Stimulated activated CD4-positive, alpha-beta T cell treated with anti-CD3 and anti-CD28 coated beads, Interleukin-15, amount 100 ng/mL, for 1 hour (primary cell): Measurements from ENCODE around the gene SDE2.

Source experiments
- DNase-seq, 2 donors: peaks; one replicate each; pipeline ENCODE4 v3.0.0-alpha.2; 2020; ENCODE audit warnings: low read depth in 1 of 2, low spot score in 1 of 2

The SDE2 gene

DNA sequence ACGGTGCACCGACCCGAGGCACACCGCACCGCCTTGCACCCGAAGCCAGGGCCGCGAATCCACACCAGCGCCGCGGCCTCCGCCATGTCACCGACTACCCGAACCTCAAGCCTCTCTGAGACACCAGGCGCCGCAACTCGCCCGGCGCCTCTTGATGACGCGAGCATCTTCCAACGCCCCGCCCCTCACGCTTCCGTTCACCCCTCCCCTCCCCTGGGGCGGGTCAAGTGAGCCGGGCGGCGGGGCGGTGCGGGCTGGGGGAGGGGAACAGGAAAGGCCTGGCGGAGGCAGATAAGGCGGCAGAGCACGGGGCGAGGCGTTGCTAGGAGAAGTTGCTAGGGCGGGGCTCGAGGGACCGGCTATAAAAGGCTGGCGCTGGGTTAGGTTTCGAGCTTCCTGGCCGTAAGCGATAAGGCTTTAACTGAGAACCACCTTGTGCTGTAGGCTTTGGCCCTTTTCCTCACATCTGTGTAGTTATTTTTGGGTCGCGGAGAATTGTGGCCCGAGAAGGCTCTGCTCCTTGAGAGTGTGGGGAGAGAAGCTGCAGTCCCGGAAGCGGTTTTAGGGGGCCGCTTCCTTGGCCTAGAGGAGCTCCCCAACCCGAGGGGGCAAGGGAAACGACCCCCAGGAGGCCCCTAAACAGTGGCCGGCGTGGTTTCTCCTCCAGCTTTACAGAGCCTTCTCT lies at the start of gene SDE2:
Gene SDE2, minus strand, starts transcription at position 117 of the 685 bp plus-strand sequence. Its CDS starts 31 bp downstream, at position 86.
- DNase-seq = peak; percentile 99 to 100

DNA sequence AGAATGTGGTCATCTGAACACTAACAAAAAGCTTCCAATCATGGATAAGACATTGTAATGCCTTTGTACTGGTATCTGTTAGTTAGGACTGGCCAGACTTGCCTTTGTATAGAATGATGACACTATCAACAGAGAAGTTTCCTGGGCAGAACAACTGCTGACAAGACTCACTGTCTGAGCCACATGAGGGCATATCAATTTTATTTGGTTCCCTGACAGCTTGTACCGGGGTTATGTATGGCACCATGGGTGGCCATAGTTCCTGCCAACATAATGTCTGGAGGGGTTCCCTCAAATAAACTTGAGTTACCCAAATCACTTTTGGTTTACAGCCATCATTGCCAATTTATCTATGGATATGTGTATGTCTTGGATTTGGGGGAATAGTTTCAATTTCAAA lies 49.7 kb upstream of the SDE2 start:
- no peak for DNase-seq

DNA sequence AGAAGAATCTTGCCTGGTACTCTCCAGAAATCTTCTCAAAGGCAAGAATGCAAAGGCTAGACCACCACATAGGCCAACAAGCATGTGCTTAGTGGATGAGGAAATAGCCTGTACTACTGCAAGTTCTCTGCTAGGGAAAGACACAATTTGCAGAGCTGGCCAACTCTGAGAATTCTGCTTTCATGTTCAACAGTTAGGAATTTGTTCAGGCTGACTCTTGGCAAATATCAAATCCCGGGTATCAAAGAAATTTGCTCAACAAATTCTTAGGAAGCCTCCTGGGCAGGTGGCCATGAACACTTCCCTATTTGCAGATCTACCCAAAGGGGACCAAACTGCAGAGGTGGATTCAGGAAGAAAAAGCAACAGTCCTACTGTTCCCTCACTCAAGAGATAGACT lies 48.4 kb upstream of the SDE2 start:
- DNase-seq = no peak

DNA sequence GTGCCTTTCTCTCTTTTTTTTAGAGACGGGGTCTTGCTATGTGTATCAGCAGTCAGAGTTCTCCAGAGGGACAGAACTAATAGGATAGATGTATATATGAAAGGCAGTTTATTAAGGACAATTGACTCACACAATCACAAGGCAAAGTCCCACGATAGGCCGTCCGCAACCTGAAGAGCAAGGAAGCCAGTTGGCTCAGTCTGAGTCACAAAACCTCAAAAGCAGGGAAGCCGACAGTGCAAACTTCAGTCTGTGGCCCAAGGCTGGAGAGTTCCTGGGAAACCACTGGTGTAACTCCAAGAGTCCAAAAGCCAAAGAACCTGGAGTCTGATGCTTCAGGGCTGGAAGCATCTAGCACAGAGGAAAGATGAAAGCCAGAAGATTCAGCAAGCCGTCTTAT lies 47.1 kb upstream of the SDE2 start:
- DNase-seq = no peak

DNA sequence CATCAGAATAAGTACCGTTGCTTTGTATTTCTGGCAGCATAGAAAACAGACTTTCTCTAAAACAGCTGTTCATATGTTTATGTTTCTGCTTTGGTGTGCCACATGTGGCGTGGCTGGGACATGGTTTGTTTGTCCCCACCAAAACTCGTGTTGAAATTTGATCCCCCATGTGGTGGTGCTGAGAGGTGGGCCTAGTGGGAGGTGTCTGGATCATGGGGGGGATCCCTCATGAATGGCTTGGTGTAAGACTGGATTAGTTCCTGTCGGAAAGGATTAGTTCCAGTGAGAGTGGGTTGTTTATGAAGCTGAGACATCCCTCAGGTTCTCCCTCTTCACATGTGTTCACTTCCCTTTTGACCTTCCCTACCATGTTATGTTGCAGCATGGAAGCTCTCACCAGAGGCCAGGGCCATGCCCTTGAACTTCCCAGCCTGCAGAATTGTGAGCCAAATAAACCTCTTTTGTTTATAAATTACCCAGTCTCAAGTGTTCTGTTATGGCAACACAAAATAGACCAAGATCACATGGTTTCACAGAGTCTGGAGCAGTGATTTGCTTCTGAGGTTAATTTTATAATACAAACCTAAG lies 45.5 kb upstream of the SDE2 start:
- no peak for DNase-seq

DNA sequence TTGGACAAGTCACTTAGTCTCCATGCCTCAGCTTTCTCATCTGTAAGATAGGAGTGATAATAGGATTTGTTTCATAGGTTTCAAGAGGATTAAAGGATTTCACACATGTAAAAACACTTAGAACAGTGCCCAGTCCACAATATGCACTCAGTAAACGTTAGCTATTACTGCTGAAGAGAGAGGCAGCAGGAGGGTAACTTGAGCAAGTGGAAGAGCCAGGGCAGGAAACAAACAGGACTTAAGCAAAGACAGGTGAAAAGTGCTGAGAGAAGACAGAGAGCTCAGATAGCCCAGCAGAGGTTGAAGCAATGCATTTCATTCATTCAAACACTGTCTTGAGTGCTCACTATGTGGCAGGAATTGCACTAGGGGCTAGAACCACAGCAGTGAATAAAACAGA lies 42.3 kb upstream of the SDE2 start:
- no peak for DNase-seq

DNA sequence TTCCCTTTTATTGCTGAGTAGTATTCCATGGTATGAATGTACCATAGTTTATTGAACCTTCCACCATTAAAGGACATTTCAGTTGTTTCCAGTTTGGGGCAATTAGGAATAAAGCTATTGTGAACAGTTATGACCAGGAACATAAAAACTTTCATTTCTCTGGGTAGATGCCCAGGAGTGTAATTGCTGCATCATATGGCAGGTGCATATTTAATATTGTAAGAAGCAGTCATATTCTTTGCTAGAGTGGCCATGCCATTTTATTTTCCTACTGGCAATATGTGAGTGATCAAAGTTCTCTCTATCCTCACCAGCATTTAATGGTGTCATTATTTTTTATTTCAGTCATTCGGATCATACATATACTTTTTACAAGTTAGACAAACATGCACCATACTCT lies 39.5 kb upstream of the SDE2 start:
- no peak for DNase-seq

DNA sequence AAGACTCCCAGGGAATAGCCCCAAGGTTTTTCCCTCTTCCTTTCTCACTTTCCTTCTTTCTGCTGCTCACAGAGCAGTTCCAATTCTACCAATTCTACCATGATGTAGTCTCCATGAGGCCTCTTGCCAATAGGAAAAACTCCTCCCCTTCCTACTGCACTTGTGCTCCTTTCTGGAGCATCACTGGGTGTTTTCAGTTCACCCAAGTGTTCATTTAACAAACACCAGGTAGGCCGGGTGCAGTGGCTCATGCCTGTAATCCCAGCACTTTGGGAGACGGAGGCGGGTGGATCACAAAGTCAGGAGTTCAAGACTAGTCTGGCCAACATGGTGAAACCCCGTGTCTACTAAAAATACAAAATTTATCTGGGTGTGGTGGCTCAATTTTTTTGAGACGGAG lies 36.8 kb upstream of the SDE2 start:
- no peak for DNase-seq

DNA sequence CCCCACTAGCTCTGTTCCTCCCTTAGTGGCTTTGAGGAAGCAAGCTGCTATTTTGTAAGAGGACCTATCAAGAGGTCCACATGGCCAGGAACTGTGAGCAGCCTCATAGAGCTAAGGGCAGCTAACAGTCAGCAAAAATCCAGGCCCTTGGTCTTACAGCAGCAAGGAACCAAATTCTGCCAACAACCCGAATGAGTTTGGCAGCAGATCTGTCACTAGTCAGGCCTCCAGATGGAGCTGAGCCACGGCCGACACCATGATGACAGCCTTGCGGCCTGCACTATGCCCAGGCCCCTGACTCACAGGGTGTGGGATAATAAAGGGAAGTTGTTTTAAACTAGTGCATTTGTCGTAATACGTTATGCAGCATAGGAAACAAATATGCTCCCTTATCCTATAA lies 35.3 kb upstream of the SDE2 start:
- DNase-seq = no peak

DNA sequence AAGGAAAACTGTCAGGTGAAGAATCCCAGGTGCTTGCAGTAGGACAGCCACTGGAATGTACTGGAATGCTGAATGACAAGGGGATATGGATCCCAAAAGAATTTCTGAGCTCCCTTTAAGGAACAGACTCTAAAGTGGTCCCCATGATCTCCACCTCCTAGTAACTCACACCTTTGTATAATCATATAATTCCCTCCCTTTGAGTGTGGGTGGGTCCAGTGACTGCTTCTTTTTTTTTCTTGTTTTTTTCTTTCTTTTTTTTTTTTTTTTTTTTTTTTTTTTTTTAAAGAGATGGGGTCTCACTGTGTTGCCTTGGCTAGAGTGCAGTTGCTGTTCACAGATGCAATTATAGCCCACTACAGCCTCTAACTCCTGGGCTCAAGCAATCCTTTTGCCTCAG lies 34.8 kb upstream of the SDE2 start:
- no peak for DNase-seq

DNA sequence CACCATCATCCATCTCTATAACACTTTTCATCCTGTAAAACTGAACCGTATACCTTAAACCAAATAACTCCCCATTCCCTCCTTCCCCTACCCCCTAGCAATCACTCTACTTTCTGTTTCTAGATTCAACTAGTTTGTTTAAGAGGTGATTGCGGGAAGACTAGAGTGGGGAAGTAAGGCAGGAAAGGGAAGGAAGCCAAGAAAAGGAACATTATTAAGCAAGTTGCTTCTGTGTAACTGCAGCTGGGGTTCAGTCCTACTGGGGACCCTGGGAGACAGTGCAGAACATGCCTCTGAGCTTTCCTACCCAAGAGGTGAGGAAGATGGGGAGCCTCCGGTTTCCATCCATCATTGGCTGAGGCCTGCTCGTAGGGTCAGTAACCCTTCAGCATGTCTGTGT lies 34.4 kb upstream of the SDE2 start:
- no peak for DNase-seq

DNA sequence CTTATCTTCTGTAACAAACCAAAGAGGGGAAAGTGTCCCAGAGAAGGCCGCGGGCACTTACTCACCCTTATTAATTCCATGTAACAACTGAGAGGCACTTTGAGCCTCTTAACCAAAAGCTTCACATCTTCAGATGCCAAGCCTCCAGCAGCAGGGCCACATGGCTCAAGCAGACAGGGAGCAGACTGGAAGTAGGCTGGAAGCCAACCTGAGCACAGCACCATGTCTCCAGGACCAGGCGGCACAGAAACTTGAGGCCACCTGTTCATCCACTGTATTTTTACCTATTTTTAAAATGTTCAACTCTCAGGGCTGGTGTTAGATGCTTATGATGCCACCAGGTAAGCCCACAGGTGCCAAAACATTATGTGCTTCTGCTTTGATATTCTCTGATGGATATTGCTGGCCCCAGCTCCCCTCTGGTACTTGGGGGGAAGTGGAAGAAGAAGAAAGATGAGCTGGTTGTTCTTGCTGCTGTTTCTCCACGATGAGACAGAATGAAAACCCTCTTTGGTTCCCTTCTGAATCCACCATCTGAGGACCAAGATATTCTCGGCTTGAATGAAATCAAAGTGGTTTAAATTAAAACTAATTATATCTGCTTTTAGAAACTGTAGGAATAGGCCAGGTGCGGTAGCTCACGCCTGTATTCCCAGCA lies 30.6 kb upstream of the SDE2 start:
- DNase-seq = no peak

DNA sequence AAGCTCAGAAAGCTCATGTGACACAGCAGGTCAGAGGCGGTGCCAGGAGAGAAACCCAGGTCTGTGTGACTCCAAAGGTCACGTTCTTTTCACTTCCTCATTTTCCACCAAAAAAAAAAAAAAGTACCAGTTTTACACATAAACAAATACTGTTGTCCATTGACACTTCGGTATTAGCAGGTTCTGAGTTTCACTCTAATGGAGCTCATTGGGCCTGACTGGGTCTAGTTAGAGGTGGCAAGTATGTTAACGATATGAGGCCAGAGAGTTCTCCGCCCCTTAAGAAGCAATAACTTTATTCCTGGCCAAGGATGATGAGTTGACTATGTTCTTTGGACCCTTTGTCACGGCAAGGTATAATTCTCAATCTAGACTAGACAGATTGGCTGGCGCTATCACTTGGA lies 30.0 kb upstream of the SDE2 start:
- no peak for DNase-seq

DNA sequence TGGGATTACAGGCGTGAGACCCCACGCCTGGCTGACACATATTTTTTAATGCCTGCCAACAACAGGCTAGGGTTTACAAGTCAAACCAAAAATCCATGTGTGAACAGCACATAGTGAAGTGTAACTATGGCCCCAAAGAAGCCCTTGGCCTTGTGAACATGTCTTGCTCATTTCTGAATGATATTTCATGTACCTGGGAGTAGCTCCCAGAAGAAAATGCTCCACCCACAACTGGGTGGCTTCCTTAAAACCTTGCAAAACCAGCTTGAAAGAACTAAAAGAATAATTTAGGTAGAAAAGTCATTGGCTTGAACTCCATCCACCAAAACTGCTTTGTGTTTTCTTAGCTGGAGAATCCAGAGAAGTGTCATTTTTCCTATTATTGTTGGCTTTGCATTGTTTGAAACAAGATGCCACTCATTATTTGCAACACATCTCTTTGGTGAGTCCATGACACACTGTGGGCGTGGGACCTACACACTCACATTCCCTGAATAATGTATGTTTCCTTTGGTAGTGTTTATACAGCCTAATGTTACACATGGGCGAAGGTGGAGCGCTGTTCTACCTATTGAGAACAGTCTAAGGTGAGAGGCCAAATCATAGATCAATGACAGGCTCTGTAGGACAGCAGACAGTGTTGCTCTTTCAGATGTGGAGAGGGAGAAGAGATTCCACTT lies 28.5 kb upstream of the SDE2 start:
- no peak for DNase-seq

DNA sequence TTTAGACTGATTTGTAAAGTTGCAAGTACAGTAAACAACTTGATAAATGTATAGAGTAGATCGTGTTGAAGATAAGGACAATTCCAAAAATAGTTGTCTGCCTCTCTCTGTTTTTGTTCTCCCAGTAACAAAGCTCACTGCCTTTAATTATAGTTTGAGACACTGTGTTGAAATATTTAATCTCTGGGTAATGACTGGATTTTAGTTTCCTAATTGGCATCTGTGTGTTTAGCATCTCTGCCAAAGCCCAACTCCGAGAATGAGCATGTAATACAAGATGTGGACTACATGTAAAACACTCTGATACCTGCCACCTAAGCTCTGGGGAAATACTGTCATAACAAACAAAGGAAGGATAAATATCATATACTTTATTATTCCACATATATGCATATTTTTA lies 27.7 kb upstream of the SDE2 start:
- no peak for DNase-seq

DNA sequence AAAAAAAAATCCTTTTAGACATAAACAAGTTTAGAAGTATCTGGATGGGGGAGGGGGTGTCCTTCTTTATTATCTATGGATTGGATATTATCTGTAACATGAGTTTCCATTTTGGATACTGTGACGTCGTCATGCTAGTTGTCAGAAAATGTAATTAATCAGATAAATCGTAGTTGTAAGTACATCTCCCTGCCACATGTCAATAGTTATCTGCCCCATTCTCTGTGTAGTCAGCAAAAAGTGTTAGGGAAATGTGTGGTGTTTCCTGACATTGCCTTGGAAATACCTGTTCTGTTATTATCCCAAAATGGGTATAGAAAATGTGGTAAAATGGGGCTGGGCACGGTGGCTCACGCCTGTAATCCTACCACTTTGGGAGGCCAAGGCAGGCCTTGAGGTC lies 24.6 kb upstream of the SDE2 start:
- no peak for DNase-seq

DNA sequence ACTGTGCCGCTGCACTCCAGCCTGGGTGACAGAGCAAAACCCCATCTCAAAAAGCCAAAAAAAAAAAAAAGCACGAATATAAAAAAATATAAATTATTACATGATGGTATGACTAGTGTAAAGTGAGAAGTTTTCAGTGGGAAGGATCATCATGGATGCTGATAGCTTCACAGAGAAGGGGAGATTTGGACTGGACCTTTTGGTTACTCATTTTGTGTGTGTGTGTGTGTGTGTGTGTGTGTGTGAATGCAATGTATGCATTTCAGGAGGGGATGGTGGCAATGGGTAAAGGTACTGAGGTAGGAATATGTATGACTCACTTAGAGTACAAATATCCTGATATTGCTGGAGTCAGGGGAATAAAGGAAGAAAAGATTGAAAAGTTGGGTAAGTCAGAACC lies 22.7 kb upstream of the SDE2 start:
- DNase-seq = no peak

DNA sequence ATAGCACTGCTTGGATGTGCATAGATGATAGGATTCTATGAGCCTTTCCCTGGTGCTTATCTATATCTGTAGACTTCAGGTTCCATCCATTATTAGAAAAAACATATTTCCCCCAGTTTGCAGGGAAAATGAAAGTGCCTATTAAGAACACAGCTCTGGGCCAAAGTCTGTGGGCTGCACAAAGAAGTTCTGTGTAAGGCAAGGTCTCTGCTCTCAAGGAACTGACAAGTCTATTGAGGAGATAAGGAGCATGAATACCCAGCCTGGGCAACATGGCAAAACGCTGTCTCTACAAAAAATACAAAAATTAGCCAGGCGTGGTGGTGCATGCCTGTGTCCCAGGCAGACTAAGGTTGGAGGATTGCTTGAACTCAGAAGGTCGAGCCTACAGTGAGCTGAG lies 22.3 kb upstream of the SDE2 start:
- no peak for DNase-seq

DNA sequence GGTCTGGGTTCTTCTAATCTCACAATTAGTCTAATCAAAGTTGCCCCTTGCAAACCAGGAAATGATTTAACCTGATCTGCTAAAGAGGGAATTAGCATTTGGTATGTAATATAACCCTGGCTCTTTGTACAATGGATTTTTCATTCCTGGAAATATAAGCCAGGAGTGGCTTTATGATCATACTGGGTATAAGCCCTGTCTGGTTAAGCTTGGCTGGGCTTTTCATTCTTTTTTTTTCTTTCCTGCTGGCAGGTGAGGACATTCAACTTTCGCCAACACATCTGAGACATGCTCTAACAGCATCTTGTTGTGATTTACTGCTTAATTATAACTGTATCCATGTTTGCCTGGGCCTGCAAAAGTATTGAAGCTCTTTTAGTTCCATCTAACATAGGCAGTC lies 20.4 kb upstream of the SDE2 start:
- no peak for DNase-seq

DNA sequence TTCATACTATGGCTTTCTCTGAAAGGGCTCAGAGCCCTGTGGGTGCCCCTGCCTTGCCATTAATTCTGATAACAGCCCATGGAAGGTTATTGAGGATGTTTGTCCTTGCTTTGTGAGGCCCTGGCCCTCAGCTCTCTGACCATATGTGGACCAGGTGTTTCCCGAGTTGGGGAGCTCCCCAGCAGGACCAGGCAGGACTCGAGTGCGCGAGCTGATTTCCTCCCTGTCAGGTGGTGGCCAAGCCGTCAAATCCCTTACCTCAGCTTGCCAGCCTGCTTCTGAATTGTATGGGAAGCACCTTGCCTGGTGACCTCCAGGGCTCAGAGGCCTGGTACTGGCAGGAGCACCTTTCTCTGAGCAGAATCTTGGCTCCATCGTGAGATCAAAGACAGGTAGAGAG lies 17.9 kb upstream of the SDE2 start:
- no peak for DNase-seq

DNA sequence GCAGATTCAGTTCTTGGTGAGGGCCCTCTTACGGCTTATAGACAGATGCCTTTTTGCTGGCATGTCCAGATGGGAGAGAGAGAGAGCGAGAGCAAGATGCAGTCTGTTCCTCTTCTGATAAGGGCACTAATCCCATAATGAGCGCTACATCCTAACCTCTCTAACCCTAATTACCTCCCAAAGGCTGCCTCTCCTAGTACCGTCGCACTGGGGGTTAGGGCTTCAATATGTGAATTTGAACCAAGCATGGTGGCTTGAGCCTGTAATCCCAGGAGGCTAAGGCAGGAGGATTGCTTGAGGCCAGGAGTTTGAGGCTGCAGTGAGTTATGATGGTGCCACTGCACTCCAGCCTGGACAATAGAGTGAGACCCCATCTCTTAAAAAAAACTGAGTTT lies 10.5 kb upstream of the SDE2 start:
- no peak for DNase-seq
